GM20000 (cell line): ENCODE data around the gene SLC30A1.
A peak's percentile ranks its signal among the peaks of the same experiment; 100 is the strongest.

Source experiments
- DNase-seq: peaks from one replicate; pipeline ENCODE4 v3.0.0; 2012; ENCODE audit warnings: low spot score
- TF ChIP-seq, protein P1 (sequence below): IDR thresholded peaks from 2 replicates; pipeline ENCODE4 v1.5.1; 2012; ENCODE audit warnings: mild to moderate bottlenecking, control low read depth; ENCODE audit errors: extremely low read depth, missing control alignments

SLC30A1 gene

DNA sequence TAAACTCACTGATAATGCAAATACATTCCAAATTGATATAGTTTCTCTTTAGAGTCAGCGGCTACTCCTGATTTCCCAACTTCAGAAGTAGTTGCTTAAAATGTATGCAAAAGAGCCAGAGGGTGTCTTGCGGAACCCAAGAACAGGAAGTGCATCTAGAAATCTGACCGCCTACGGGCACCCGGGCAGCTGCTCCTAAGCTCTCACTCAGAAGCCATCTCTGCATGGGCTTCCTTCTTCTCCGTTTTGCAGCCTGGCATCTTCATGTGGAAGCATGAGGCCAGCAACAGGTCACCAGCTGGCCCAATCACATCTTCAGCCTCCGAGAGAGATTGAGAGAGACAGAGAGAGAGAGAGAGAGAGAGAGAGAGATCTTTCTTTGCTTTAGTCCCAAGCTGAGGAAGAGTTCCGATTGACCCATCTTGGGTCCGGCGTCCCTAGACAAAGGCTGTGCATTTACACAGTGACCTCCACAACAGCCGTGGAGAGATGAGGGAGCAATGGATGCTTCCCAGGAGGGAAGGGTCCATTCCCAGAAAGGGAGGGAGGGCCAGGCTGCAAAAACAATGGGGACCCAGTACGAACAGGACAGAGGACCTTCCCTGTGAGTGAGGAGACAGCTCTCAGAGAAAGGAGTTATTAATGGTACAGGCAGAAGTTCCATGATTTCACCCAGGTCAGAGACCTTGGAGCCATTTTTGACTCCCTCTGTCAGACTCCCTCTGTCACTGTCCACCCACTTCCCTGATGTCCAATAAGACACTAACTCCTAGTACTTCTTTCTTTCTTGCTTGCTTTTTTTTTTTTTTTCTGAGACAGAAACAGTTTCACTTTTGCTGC, 28.2 kb upstream of the SLC30A1 start:
- TF ChIP-seq, protein P1, sequence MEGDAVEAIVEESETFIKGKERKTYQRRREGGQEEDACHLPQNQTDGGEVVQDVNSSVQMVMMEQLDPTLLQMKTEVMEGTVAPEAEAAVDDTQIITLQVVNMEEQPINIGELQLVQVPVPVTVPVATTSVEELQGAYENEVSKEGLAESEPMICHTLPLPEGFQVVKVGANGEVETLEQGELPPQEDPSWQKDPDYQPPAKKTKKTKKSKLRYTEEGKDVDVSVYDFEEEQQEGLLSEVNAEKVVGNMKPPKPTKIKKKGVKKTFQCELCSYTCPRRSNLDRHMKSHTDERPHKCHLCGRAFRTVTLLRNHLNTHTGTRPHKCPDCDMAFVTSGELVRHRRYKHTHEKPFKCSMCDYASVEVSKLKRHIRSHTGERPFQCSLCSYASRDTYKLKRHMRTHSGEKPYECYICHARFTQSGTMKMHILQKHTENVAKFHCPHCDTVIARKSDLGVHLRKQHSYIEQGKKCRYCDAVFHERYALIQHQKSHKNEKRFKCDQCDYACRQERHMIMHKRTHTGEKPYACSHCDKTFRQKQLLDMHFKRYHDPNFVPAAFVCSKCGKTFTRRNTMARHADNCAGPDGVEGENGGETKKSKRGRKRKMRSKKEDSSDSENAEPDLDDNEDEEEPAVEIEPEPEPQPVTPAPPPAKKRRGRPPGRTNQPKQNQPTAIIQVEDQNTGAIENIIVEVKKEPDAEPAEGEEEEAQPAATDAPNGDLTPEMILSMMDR: no peak
- DNase-seq: peak; percentile 74

DNA sequence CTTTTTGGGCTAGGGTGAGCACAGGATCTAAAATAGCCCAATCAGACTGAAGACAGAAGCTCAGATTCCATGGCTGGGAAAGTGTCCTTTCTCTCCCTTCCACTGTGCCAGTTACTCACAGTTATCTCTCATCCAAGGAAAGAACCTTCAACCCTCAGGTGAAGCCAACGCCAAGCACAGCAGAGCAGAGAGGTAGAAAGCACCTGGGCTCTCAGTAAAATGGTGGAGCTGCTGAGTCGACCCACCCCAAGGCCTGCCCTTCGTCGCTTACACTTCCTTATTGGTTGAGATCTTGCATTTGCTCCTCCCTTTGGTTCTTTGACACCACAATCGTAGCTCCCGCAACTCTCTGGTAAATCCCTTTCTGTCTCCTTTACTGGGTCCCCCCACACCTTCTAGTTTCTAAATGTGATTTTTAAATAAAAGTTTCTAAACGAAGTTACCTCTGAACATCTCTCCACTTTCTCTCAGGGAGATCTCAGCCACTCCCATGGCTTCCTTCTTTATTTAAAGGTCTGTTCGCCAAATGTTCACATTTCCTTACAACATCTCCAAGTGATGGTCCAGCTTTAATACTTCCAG, 27.5 kb upstream of the SLC30A1 start:
- TF ChIP-seq, protein P1: no peak
- peak; percentile 47 for DNase-seq

DNA sequence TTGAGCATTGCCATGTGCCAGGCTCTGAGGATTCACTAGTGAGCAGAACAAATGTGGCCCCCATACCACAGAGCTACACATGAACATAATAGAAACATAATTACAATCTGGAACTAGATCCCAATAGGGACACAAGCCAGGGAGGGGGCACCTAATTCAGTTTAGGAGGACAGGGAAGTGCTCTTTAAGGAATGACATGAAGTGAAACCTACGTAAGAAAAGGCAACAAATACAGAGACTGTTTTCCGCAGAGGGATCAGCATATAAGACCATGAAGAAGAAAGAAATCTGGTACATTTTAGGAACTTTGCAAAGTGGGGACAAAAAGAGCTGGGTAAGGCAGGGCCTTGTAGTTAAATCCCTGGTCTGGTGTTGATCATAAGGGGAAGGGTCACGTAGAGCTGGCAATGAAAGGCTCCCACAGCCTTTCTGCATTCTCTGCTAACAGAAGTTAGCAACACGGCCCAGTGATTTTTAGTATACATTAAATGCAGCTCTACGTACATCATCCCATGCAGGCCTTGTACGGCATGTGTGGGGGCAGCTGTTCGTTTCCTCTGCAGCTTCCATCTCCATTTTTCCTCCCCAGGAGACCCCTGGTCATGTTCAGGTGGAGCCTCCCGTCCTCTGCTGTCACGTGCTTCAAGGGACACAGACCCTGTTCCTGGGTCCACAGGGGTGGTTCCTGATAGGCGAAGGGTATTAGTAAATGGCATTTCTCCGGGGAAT, 26.8 kb upstream of the SLC30A1 start:
- no peak for DNase-seq

DNA sequence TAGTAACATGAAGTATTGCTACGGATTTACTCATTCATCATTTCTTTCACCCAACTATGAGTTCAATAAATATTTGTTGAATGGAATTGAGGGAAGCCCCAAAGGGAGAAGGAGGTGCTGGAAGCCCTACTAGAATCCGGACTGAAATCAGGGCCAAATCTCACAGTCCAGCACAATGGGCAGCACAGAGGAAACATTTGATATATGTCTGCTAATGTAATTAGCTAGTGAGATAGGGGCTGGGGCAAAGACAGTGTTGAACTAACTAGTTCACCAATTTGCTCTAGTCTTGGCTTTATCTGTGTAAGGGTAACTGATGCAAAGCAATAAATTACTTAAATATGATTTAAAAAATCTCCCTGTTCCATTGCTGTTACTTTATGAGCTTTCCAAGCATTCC, 26.1 kb upstream of the SLC30A1 start:
- DNase-seq: no peak
- TF ChIP-seq, protein P1: no peak

More for the DNA sequence above, 26.8 kb upstream of the SLC30A1 start:
- TF ChIP-seq, protein P1: no peak

DNA sequence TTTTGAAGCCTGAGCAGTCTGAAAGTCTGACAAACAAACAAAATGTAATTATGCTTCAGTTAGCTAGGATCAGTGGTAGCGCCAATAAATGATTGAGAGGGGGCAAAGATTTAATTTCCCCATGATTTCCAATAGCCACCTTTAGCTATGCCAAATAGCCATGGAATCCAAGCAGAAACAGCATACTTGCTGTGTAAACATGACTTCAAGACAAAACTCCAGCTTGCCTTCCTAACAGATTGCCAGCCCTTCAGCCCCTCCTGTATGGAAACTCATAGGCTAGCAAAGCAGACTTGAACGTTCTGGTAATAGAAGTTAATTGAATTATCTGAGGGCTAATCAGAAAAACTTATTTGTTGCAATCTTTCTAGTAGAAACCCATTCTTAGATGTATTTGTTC, 25.6 kb upstream of the SLC30A1 start:
- no peak for DNase-seq
- TF ChIP-seq, protein P1: no peak

DNA sequence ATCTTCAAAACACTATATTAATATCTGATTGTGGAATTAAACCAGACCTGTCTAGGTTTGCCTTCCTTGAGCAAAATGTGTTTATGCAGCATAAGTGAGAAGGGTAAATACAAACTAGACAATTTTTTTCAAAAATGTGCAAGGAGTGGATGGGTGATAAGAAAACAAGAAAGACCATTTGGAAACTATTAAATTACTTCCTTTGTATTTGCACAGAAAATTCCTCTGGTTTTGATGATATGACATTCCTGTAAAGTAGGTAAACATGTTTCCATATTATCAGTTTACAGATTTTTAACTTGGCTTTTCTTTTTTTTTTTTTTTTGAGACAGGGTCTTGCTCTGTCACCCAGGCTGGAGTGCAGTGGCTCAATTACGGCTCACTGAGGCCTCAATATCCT, 24.8 kb upstream of the SLC30A1 start:
- no peak for DNase-seq
- TF ChIP-seq, protein P1: no peak

DNA sequence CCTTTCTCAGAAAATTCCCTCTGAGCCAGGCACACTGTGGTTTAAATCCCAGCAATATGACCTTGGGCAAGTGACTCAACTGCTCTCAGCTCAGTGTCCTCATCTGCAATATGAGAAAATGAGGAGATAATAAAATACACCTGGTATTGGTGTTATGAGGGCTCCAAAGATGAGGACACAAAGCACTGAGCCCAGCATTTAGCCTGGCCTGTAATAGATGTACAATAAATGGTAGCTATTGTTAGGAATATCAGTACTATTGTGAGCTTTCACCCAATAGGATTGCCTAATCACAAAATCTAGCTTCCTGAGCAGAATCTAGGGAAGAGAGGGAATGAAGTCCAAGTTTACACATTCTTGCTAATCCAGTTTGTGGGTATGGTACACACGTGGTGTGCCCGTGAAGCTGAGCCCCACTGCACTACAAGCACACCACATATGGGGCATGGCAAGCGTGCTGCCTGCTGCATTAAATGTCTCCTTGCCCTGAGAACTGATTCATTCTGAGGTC, 24.3 kb upstream of the SLC30A1 start:
- DNase-seq: no peak
- TF ChIP-seq, protein P1: no peak
